ENCODE results near the gene SDR9C7. TPM values are rescaled to one million over a fixed set of nuclear protein-coding genes. Genes with fewer than 3 reads are reported as not detected.
"Not testable (repeated sequence)": the region's sequence is repeated elsewhere in the genome, so short reads cannot be mapped to it uniquely, and the experiment has no call there.

The SDR9C7 gene
- total RNA-seq, 1 donor from 2014 or later, result not detected

DNA sequence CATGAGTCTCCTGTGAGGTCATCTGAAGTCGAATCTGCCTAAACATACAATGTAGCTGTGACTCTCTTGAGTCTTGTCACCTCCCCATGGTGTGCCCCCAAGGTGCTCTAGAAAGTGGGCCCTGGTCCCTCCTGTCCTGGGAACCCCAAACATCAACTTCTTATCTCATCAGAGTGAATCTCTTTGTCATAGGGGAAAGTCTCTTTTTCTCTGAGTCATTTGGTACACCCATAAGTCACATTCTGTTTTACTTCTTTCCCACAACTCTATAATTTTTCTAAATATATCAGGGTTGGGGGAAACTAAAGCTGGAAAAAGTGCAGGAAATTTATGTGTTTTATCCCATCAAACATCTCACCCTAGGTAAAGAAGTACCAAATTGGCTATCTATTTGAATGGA is 12.9 kb downstream of the SDR9C7 start:
- no peaks in the 10 kb centered on the region for H3K9me3 ChIP-seq
- intact Hi-C loops (cut with DNase I), result no loop called here

GRCh38 chr12:56918139-56918538 is 16.1 kb downstream of the SDR9C7 start:
- H3K27me3 ChIP-seq; H3K27ac ChIP-seq; intact Hi-C loops (cut with DNase I); H3K36me3 ChIP-seq; DNase-seq (ENCODE audit: low spot score in 2 of 2); H3K4me1 ChIP-seq; H3K4me3 ChIP-seq; H3K9me3 ChIP-seq: not testable (repeated sequence)

More for the DNA sequence above, 12.9 kb downstream of the SDR9C7 start:
- TF ChIP-seq CTCF (IDR thresholded peaks at IDR 0.05), result no peak
- H3K27ac ChIP-seq, result no peak overlapping the region
- H3K4me1 ChIP-seq, result no peaks in the 10 kb centered on the region
- no peak overlapping the region for H3K4me3 ChIP-seq
- H3K36me3 ChIP-seq, result no peaks in the 10 kb centered on the region
- DNase-seq (ENCODE audit: low spot score in 2 of 2), result no peak
- H3K27me3 ChIP-seq, result no peaks in the 10 kb centered on the region

GRCh38 chr12:56916996-56917333 is 17.2 kb downstream of the SDR9C7 start:
- intact Hi-C loops (cut with DNase I), result no loop called here
- no peaks in the 10 kb centered on the region for H3K9me3 ChIP-seq
- H3K36me3 ChIP-seq, result no peaks in the 10 kb centered on the region
- TF ChIP-seq CTCF (IDR thresholded peaks at IDR 0.05), result no peak
- H3K27me3 ChIP-seq, result no peaks in the 10 kb centered on the region
- H3K27ac ChIP-seq, result no peak overlapping the region
- H3K4me1 ChIP-seq, result no peaks in the 10 kb centered on the region
- no peak overlapping the region for H3K4me3 ChIP-seq
- no peak for DNase-seq (ENCODE audit: low spot score in 2 of 2)

DNA sequence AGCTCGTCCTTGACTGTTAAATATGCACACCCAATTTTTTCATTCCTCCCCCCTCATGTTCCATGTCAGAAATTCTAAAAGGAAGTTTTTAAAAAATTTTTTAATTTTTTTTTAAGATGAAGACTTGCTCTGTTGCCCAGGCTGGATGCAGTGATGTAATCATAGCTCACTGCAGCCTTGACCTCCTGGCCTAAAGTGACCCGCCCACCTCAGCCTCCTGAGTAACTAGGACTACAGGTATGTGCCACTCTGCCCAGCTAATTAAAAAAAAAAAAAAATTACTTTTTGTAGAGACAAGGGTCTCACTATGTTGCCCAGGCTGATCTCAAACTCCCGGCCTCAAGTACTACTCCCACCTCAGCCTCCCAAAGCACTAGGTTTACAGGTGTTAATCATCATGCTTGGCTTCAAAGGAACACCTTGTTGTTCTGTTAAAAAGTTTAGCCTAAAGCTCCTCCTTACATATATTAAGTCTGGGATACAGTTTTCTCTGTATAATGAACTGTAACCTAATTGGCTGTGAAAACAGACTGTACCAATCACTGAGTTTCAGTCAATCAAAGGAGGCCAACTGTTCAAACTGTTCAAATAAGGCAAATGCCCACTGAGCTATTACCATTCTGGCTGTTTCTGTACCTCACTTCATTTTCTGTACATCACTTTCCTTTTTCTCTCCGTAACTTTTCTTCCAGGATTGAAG is 17.8 kb downstream of the SDR9C7 start:
- no peak overlapping the region for H3K4me3 ChIP-seq
- H3K36me3 ChIP-seq, result no peaks in the 10 kb centered on the region
- DNase-seq (ENCODE audit: low spot score in 2 of 2), result no peak
- H3K27ac ChIP-seq, result no peak overlapping the region
- no peaks in the 10 kb centered on the region for H3K9me3 ChIP-seq
- intact Hi-C loops (cut with DNase I), result no loop called here
- H3K27me3 ChIP-seq, result no peaks in the 10 kb centered on the region
- no peaks in the 10 kb centered on the region for H3K4me1 ChIP-seq
- TF ChIP-seq CTCF (IDR thresholded peaks at IDR 0.05), result no peak

DNA sequence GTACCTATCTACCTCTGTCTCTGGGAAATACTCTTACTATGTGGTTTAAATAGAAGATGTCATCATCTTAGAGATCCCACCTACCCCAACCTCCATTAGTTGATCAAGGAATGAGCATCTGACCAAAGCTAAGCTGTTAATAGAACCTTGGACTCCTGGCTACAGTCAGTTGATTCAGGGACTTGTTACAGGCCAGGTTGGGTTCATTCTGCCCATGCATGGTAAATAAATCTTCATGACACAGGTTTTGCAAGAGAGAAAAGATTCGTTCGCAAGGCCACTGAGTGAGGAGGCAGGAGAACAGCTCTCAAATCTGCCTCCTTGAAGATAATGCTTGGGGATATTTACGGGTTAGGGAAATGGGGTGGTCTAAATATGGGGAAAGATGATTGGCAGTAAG is 19.5 kb downstream of the SDR9C7 start:
- Histone ChIP-seq H3K4me3 (no peak overlapping the region), H3K36me3 (no peaks in the 10 kb centered on the region), H3K9me3 (no peaks in the 10 kb centered on the region), H3K27ac (no peak overlapping the region), H3K4me1 (no peaks in the 10 kb centered on the region), H3K27me3 (no peaks in the 10 kb centered on the region)
- no peak for TF ChIP-seq CTCF (IDR thresholded peaks at IDR 0.05)
- intact Hi-C loops (cut with DNase I), result no loop called here
- DNase-seq (ENCODE audit: low spot score in 2 of 2), result no peak

DNA sequence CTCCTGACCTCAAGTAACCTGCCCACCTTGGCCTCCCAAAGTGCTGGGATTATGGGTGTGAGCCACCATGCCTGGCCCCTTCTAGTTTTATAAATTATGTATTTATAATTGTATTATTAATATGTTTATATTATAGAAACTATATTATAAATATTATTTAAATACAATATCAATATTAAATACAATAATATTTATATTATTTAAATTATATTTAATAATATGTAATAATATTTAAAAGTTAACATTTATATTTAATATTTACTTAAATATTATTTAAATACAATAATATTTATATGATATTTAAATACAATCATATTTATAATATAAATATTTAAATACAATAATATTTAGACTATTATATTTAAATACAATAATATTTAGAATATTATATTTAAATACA is 20.0 kb downstream of the SDR9C7 start:
- Histone ChIP-seq H3K4me1 (no peaks in the 10 kb centered on the region), H3K36me3 (no peaks in the 10 kb centered on the region), H3K27ac (no peak overlapping the region), H3K27me3 (no peaks in the 10 kb centered on the region), H3K4me3 (no peak overlapping the region), H3K9me3 (no peaks in the 10 kb centered on the region)
- no peak for DNase-seq (ENCODE audit: low spot score in 2 of 2)
- TF ChIP-seq CTCF (IDR thresholded peaks at IDR 0.05), result no peak
- intact Hi-C loops (cut with DNase I), result no loop called here

DNA sequence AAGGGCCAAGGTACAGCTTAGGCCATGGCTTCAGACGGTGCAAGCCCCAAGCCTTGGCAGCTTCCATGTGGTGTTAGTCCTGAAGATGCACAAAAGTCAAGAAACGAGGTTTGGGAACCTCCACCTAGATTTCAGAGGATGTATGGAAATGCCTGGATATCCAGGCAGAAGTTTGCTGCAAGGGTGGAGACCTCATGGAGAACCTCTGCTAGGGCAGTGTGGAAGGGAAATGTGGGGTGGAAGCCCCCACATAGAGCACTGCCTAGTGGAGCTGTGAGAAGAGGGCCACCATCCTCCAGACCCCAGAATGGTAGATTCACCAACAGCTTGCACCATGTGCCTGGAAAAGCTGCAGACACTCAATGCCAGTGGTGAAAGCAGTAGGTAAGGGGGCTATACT is 24.8 kb downstream of the SDR9C7 start:
- H3K9me3 ChIP-seq; intact Hi-C loops (cut with DNase I); H3K4me3 ChIP-seq; H3K36me3 ChIP-seq; DNase-seq (ENCODE audit: low spot score in 2 of 2); H3K4me1 ChIP-seq; H3K27me3 ChIP-seq; H3K27ac ChIP-seq: not testable (repeated sequence)
